Stimulated activated CD8-positive, alpha-beta memory T cell treated with anti-CD3 and anti-CD28 coated beads, Interleukin-2, amount 100 ng/mL, for 48 hours (primary cell): ENCODE results near the gene KRT74.

Experiments used
- DNase-seq, 2 donors: peaks; one replicate each; pipeline ENCODE4 v3.0.0-alpha.2; 2020; ENCODE audit warnings: low read depth in 2 of 2

Gene KRT74

DNA sequence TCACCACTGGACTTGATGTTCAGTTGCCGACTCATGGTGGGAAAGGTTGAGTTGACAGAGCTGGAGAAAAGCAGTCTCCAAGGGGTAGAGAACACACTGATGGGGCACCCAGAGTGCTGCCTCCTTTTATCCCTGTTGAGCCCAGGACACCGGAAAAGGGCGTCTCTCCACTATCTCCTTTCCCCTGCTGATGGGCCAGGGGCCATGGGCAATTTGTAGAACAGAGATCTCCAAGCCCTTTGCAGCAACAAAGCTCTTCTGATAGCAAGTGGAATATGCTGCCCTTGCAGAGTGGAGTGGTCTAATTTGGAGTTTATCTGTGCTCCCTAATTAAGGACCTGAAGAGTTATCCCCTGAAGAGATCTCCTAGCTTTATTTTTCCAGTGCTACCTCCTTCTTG lies at the start of gene KRT74:
TSS of gene KRT74 (minus strand) at position 101 of the 400 bp plus-strand sequence. CDS start at position 35, 66 bp downstream.
- DNase-seq, result no peak

DNA sequence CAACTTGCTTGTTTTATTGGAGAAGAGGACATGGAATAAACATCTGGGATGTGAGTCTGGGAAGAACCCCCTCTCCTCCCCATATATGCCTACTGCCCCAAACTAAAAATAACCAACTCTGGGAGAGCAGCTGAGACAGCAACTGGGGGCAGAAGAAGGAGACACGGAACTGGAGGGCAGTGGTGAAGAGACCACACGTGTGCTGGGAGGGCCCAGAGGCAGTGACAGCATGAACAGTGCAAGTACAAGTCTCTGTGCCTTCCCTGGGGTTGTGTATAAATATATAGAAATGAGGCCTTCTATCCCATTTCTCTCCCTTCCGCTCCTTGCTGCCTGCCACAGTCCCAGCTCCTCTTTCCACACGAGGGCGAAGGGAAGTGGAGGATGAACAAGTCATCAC lies 48.7 kb upstream of the KRT74 start:
- DNase-seq, result no peak

DNA sequence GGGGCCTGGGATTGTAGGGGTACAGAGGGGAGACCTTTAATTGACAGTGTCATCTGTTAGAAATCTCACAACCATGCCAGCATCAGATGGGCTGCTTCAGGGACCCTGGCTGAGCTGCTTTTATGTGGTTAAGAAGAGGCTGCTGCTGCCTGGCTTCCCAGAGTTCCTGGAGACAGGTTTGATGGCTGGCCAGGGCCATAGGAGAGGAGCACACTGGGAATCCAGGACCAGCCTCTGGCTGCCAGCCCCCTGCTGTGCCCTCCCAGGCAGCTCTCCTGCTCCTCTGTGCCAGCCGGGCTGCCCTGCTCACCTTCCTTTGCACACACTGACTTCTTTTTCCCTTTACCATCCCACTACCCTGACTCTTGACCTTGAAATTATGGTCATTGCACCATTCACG lies 45.2 kb upstream of the KRT74 start:
- no peak for DNase-seq

DNA sequence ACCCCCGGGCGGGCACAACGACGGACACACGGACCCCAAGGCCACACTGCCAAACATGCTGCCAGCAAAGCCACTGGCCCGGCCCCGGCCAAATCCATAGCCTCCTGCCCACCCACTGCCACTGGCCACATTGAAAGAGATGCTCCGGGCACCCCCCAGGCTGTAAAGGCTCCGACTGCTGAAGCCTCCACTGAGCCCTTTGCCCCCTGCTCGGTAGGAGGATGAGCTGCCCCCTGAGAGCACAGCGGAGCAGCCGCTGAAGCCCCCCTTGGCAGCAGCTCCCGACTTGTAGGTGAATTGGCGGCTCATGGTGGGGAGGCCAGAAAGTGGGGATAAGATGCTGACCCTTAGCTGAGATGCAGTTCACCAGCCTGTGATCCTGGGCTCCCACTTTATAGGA lies 44.6 kb upstream of the KRT74 start, which contains the start of gene KRT73:
TSS of gene KRT73 (minus strand) at position 344 of the 400 bp plus-strand sequence. CDS start at position 309, 35 bp downstream.
- DNase-seq, result no peak

DNA sequence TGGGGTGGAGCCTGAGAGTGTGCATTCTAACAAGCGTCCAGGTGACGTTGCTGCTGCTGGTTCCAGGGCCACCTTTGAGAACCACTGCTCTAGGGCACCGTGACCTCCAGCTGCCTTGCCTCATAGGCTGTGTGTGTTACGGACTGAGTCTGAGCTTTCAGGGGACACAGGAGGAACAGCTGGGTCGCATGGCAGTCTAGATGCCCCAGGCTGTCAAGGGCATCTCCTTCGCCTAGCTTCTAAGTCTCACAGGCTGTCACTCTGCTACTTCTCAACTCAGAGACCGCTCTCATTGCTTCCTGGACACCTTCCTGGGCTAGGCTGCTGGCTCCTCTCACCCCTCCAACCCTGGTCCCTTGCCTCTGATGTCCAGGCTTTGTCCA lies 43.8 kb upstream of the KRT74 start:
- no peak for DNase-seq

DNA sequence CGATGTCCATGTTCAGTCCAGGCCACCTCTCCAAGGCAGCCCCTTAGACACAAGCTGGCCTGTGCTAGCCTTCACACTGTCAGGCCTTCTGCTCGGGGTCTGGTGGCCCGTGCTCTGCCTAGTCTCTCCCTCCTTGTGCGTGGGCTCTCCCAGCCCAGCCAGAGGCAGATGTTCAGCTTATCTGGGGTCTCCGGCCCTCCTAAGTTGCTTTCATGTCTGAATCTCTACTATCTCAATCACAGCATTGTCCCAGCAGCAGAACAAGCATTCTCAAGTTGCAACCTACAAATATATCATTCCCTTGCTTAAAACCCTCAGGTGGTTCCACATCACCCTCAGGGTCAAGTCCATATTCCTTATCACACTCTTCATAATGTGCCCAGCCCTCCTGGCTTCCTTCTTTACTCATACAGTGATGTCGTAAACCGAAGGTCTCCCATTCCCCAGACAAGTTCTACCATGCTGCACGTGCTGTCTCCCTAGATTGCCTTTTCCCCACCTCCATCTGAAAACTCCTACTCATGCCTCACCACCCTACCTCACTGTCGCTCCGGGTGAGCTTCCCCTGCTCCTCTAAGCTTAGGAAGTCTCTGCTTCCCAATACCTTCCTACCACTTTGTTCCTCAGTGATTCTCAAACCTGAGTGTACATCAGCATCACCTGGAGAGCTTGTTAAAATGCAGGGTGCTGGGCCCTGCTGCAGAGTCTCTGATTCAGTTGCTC lies 43.2 kb upstream of the KRT74 start:
- DNase-seq, result no peak

DNA sequence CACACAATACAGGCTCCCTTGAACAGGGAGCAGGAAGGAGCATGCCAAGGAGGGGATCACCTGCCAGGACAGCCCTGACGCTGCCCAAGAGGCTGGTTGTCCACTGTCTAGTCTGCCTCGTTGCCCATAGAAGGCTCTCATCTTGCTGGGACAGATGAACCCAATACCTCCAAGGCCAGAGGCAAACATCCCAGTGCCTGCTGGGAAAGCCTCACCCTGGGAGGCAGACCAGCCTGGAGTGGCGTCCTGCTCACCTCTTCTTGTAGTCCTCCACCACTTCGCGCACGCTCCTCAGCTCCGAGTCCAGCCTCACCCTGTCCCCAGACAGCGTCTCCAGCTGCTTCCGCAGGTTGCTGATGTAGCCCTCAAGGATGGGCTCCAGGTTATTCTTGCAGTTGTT lies 42.3 kb upstream of the KRT74 start:
- no peak for DNase-seq

DNA sequence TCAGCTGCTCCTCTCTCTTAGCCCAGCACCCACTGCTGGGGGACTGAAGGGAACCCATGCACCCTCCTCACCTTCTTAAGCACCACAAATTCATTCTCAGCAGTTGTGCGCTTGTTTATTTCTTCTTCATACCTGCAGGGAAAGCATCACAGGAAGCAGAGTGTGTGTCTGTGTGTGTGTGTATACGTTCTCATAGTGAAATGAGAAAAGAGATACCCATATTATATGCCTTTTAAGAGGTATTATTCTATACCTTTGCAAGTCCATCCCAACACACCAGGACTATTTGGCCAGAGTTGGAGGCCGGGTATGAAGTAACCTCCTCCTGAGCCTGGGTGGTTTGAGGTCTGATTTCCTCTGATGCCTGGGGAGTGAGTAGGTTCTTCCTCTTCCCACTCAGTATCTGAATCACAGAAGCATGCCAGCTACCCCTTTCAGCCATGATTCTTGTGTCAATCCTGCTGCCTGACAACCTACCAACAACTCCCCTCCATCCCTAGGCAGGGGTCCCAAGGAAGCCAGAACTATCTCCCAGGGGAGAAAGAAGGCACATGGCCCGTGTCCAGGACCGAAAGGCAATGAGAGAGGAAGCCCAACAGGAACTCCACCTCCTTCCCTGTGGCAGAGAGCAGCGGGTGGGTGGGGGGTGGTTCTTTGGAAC lies 41.7 kb upstream of the KRT74 start:
- no peak for DNase-seq

DNA sequence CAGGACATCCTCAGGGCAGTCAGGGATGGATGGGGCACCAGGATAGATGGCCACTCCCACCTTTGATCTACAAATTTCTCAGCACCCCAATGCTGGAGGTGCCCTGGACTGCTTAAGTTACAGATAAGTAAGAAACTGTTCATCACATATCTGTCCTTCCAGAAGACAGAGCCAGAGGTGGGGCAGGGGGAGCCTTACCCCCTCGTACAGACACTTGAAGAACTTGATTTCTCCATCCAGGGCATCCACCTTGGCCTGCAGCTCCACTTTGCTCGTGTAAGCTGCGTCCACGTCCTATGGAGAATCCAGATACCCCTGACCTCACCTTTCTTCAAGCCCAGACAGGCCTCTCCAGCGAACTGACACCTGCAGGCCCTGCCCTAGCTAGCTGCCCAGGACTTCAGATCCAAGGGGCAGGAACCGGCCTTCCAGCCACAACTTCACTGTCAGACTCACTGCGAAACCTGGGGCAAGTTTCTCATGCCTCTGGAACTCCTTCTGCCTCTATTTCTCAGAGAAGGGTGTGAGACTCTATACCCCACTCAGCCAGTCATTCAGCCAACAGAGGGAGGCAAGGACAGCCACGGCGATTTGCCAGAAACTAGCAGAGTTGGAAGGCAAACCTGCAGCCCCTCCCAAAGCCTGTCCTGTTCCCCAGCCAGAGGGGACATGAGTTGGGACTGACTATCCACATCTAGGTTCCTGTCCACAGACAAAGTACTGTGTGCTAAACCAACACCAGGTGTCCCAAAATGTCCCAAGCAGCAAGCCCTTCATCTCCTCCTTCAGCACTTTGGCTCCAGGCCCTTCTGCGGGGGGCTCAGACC lies 41.0 kb upstream of the KRT74 start:
- no peak for DNase-seq

DNA sequence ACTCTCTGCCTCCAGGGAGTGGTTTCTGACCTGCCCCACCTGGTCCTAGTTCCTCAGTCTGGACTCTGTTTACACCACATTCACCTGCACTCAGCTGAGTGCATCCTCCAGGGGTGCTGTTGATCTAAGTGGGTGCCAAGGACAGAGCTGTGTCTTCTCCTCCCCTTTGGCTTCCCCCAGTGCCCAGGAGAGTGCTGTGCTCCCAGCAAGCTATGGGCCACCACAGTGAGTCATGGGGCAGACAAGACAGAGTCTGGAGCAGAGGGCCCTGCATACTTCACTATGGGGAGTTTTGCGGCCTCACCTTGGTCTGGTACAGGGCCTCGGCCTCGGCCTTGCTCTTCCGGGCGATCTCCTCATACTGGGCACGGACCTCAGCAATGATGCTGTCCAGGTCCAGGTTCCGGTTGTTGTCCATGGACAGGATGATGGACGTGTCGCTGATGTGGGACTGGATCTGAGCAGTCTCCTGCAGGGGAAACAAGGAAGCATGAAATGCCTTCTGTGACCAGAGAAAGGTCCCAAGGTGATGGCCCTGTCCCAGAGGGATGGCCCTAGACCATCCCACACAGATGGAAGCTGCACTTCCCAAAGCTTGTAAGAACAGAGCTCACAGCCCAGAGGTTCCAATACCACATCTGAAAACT lies 39.9 kb upstream of the KRT74 start:
- DNase-seq, result no peak

DNA sequence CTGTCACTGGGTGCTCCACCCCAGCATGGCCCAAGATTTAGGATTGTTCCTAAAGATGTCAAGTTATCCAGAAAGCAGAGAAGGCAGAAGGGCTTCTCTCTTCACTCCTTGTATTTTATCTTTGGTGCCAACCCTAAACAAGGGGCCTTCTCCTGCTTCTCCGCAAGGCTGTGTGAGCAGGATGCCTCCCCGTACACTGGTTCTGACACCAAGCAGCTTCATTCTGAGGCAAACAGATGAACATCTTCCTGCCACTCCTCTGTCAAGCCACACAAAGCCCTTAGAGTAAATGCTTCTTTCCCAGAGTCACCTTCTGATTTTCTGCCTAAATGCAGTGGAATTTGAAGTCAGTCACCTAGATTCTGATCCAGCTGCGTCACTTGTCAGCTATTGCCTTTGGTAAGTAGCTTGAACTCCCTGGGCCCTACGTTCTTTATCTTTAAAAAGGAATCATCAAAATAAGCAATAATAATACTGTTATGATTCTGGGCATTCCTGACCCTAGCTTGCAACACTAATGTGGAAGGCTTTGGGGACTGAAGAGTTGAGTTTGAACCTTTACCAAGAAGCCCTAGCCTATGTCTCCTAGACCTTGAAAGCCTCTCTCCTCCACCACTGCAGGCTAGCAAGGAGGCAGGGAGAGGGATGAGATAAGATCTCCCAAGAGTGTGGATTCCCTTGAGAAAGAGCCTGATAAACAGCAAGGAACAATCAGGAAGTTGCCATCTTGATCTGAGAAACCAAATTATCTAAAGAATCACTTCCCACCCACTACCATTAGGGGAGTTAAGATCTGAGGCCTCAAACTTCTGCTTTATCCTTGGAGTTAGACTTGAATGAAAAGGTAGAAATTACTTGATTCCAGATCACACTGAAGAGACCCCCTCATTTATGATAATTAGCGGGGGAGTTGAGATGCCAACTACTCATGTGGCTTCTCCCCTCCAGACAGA lies 39.1 kb upstream of the KRT74 start:
- no peak for DNase-seq

DNA sequence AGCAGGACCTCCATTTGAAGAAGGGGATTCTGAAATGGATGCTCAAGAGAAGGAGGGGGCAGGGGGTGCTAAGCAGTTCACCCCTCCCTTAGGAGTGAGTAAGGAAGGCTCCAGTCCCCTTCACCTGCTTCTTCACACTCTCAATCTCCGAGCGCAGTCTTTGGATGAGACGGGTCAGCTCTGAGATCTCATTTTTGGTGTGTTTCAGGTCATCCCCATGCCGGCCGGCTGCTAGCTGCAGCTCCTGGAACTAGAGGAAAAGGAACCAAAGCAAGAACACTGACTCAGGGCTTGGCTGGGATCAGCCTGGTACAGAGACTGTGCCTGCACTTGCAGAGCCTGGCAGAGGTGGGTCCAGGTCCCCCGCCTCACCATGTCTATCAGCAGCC lies 37.4 kb upstream of the KRT74 start:
- DNase-seq, result no peak

DNA sequence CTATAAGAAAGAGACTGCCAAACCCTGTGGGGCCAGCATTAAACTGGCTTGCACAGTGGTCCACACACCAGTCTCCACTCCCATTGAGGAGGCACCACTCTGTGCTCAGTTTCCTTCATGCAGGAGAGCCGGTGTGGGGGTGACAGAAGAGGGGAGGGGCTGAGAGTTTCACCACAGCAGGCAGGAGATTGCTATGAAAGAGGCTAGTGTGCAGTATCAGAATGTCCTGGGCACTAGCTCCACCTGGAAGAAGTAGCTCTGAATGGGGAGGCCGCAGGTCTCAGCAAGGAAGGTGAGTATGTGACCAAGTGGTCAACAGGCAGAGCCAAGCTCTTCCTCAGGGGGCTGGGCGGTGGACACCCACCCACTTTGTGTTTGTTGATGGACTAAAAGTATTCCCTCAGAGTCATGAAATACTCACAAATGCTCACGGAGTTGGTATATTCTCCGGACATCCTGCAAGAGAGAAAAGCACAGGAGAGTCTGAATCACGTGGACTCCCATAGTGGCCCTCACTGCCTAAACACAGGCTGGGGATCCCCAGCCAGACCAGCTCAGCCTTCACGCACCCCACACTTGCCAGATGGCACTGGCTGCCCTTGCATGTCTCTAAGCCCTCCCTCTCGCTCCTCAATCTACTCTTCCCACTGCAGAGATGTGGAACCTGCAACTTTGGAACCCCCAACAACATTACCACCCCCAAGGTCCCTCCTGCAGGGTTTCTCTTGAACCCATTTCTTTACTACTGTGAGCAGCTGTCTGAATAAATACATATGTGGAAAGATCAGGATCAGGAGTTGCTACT lies 35.4 kb upstream of the KRT74 start:
- no peak for DNase-seq

DNA sequence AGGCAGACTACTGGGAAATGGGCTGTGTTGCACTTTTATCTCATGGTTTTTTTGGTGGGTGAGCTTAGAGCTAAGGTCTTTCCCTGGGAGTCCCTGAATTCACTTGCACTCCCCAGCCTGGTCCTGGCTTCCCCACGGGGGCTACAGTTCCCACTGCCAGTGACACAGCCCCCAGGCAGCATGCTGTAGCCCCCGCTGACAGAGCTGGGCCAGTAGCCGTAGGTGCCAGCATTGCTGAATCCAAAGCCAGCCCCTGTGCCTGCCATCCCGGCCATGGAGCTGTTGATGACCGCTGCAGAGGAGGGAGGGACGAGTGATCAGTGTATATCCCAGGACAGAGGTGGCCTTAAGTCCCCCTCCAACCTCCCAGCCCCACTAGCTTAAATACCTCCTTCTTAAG lies 34.5 kb upstream of the KRT74 start:
- DNase-seq, result no peak

DNA sequence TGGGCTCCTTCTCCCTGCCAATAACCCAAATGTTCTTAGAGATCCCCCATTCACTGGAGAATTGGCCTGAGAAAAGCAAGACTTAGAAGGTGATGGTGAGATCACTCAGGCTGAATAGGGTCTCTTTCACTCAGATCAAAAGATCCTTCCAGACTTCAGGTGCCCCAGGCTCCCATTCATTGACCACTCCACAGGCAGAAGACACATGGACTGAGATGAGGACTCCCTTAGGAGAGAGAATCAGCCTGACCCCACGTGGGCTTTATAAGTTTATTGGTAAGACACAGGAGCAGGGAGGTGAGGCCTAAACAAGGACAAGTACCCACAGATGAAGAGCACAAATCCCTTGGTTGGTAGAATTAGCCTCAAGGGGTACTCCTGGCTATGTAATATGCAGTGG lies 33.7 kb upstream of the KRT74 start:
- no peak for DNase-seq

DNA sequence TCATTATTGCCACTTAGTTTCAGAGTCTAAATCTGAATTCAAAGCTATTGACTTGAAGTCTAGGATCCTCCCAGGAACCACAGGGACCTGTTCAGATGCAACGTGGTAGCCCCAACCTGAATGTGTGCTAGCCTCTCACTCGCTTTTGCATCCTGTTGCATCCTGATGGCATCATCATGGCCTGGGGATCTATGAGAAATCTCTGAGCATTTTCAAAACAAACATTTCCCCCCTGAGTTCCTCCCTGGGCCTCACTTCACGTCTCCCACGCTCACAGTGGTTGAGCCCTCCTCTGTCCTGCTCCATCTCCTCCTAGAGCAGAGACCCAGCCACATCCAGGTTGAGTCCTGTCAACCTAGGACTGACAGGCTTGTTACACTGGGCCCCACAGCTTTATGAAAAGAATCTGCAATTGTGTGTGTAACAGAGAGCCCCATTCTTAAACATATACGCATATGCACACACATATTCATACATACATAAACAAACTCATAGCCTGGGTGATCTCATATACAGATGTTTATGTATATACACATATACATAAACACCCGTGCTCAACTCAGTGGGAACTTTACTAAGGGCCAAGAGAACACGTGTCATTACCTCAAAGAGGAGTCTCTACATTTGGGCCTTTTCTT lies 33.1 kb upstream of the KRT74 start:
- no peak for DNase-seq

DNA sequence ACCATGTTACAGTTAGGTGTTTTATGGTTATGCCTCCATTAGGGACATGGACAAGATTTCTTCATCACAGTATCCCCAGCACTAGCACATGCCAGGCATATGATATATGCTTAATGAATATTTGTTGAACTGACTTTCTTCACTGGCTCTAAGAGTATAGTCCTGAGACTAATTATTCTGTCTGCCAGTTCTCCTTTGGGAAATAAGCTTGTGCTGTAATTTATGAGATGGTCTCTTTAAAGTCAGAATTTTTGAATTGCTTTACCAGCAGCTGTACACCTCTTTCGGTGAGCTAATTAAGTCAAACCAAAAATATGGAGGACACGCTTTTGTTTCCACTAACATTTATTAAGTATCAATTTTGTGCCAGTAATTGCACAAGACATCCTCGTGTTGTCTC lies 32.5 kb upstream of the KRT74 start:
- DNase-seq, result no peak

DNA sequence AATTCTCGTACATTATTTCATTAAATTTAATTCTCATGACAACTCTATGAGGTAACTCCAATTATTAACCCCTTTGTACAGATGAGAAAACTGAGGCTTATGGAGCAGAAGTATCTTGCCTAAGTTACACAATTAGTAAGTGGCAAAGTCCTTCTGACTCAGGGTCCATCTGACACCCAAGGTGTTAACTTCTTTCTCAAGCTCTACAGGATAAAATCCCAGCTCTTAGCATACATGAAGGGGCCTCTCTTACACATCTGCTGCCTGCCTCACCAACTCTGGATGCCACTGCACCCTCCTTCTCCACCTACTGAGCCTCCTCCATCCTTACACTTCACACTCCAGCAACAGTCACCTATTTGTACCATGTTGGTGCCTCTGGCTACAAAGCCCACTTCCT lies 31.9 kb upstream of the KRT74 start:
- DNase-seq, result no peak

DNA sequence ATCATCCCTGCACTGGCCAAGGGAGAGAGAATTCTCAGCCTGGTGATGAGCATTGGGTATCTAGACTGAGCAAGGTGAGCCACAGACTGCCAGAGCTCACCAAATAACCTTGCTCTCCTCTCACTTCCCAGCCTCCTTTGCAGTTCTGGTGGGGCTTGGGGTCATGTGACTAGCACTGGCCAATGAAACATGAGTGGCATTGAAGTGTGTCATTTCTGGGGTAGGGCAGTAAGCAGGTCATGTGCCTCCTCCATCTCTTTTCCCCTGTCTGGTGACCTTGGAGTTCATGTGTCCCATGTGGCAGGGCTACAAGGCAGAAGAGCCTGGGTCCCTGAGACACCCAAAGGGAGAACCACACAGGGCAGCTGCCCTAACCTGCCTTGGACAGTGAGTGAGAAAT lies 31.2 kb upstream of the KRT74 start:
- no peak for DNase-seq

DNA sequence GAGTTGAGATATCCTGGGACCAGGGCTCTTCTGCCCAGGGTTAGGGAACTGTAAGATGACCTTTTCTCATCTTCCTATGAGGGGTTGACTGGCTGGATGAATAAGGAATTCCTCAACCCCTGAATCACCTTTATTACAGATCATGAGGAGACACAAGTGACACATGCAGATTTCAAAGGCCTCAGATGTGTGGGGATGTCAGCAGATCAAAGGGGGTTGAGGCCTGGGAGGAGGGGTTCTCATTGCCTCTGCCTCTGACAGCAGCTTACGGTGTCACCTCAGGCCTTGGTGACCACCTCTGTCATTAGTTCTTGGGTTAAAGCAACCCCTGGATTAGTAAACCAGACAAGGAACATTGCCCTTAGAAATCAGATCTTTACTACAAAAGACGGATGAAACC lies 29.7 kb upstream of the KRT74 start:
- DNase-seq, result no peak
